NCI-H1436 (cell line): ENCODE results near the gene MTSS2.

Source experiments
- DNase-seq: peaks from one replicate; lab custom pipeline; 2025; lab: John Stamatoyannopoulos, UW

MTSS2 gene

DNA sequence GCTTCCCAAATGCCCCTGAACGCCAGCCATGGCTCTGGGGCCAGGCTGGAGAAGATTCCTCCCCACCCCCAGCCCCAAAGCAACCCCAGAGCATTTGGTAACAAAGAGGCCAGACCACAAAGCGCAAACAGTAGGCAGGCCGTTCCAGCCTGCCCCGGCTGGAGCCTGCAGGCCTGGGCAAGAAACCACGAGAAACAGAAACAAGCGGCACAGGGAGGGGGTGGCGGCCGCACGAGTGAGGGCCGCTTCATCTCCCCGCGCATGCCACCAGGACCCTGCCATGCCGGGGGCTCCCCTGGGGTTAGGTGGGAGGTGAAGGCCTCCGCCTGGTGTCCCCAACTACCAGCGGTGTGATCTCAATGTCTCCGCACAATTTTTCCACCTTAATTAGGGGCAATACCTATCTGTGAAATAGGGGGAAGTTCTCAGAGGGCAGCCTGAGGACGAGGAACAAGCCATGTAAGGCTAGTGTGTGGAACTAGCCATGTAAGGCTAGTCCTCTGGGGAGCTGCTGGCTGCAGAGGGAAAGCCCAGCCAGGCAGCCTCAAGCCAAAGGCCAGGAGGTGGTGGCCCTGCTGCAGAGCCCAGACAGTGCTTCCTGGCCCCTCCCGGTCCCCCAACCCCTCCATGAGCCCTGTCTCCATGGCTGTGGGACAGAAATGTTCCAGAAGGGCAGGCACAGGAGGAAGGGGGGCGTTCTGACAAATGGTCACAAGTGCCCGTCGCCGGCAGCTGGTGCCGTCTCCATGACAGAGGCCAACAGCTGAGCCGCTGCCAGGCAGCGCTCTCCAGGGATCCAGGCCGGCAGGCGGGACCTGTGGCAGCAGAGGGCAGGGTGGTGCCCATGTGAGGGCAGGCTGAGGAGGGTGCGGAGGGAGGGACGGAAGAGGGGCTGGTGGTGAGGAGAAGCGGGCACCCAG is 14.5 kb upstream of the MTSS2 start:
- DNase-seq: no peak

DNA sequence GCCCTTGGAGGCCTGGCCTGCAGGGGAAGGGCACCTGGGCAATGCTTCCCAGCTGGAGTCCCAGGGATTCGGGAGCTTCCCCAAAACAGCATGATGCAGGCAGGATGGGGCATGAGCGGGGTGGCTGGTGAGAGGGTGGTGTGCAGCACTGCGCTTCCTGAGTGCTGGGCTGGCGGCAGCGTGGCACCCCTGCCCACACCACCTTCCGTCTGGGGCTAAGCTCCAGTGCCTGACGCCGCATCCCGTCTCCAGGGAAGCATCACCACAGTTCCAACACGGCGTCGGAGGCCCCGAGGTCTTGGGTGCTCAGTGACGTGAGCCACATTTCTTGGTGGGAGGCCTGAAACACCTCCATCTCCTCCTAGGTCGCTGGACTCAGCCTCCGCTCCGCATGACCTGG is 13.8 kb upstream of the MTSS2 start:
- DNase-seq: no peak

DNA sequence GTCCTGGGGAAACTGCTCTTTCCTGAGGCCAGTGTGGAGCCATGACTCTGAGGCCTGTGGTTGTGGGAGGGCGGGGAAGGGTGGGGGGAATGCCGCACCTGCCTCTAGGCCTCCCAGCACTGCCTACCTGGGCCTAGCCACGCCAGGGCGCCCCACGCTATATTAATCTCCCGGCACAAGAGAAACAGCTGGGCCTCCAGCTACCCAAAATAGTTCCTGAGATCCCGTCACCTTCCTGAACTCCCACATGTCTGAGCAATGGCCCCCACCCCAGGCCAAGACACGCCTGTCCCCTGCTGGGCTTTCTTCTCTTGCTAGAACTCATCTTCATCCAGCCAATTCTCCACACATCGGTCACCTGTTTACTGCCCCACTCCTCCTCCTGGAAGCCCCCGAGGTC is 13.0 kb upstream of the MTSS2 start:
- no peak for DNase-seq

DNA sequence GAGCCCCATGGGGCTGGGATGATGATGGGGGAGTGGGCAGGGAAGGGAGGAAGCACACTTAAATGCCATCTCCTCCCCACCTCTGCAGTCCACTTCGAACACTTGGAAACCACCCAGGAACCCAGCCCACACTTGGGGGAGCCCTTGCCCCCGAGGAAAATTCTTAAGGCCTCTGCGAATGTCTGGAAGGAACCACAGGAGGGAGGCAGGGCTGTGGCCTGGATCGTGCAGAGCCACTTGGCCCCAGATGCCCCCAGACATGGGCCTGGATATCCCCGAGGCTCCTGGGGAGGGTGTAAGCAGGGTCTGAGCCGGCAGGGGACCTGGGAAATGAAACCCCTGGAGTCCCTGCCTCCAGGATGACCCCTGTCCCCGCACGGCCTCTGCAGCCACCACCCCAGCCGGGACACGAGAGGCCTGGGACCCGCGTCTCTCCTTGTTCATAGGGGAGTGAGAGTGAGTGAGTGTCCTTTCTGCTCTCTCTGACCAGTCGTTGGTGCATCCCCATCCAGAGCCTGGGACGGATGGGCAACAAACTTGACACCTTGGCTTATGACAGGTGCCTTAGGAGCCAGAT is 11.8 kb upstream of the MTSS2 start:
- no peak for DNase-seq

DNA sequence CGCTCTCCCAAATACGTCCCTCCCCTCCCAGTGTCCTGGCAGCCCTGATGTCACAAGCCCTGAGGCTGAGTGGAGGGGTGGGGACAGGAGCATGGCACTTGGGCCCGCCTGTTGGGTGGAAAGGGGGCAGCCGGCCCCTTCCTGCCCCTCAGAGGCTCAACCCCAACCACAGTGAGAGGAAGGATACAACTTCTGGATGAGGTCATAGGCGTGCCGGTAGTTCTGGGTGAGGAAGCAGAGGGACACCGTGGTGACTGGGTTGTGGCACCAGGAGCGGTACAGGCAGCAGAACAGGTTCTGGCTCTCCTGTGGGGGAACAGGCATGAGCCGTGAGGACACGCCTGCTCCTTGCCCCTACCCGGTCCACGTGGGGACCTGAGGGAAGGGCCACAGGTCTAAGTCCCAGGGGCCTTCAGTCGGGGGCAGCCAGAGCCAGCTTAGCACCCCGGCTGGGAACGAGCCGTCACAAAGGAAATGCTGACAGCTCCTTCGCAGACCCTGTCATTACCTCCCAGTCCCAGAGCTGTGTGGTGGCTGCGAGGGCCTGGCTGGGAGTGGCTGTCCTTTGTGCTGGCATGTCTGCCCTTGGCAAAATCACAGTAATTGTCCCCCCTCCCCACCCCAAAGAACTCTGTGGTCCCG is 11.2 kb upstream of the MTSS2 start:
- no peak for DNase-seq

DNA sequence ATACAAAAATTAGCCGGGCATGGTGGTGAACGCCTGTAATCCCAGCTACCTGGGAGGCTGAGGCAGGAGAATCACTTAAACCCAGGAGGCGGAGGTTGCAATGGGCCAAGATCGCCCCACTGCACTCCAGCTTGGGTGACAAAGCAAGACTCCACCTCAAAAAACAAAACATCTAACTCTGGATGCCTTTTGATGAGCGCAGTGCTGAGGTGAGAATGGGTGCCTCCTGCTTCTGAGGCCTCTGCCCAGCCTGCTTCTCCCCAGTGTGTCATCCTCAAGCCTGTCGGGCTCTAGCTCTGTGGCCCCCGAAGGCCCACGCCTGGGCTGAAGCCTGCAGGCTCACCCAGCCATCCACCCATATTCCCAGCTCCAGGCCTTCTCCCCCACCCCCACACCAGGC is 10.5 kb upstream of the MTSS2 start:
- no peak for DNase-seq

DNA sequence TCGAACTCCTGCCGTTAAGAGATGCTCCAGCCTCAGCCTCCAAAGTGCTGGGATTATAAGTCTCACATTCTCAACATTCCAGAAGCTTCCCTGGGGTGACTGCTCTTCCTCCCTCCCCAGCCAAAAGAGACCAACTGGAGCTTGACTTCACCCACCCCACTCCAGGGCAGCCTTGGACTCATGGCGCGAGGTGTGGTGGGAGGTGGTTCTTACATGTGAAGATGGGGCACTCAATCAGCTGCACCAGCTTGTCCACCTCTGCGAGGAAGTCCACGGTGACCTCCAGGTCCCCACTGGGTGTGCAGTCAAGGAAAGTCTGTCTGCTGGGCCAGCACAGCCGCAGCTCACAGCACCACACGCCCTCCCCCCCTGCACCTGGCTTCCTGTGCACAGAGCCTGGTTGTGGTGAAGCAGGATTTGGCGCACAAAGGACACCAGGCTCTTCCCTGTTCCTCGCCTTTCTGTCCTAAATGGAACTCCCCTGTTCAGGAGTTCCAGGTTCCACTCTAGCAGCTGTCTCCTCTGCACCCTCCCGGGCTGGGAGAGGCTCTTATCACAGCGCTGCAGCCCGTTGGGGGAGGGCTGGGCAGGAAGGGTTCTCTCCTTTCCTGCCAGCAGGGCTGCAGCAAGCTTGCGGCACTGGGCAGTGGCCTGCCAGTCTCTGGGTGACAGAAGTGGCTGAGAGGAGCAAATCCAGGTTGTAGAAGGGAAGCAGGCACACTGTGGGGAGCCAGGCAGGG is 9.6 kb upstream of the MTSS2 start:
- no peak for DNase-seq

DNA sequence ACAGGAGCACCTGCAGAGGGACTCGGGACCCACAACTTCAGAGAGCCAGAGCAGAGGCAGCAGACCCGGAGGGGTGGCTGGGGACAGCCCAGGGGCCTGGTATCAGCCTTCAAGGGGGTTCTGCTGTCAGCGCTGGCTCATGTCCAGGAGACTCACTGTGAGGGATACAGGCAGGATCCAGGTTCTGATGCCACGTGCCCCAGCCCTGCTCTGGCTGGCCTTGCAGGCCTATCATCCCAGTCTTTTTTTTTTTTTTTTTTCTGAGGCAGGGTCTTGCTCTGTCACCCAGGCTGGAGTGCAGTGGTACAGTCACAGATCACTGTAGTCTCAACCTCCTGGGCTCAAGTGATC is 9.0 kb upstream of the MTSS2 start:
- no peak for DNase-seq

DNA sequence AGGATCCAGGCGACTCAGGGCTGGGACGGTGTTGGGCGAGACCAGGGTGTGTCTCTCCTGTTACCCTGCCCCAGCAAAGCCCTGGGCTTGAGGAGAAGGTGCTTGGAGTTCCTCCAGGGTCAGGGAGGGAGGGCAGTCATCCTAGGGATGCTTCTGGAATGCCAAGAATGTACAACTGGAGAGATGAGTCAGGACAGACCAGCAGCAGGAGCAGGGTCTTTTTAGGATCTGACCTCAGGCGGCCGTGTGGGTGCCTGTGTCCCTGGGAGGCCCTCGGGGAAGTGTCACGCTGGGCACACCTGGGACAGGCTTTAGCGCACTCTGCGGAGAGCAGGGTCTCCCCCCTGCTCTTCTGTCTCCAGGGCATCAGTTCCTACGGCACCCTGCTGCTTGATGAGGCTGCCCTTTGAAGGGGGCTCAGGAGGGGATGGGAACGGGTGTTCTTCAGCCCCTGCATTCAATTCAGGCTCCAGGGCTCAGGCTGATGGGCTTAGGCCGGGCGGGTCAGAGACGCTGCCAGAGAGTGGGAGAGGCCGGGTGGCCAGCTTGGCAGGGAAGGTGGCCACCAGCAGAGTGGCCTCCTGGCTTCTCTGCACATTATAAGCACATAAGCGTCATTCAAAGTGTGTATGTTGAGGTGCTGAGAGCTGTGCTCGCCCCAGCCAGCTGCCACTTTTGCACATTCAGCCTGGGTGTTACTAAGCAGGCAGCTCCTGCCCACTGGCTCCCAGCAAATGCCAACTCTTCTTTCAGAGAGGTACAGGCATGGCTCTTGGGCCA is 8.4 kb upstream of the MTSS2 start:
- DNase-seq: no peak

DNA sequence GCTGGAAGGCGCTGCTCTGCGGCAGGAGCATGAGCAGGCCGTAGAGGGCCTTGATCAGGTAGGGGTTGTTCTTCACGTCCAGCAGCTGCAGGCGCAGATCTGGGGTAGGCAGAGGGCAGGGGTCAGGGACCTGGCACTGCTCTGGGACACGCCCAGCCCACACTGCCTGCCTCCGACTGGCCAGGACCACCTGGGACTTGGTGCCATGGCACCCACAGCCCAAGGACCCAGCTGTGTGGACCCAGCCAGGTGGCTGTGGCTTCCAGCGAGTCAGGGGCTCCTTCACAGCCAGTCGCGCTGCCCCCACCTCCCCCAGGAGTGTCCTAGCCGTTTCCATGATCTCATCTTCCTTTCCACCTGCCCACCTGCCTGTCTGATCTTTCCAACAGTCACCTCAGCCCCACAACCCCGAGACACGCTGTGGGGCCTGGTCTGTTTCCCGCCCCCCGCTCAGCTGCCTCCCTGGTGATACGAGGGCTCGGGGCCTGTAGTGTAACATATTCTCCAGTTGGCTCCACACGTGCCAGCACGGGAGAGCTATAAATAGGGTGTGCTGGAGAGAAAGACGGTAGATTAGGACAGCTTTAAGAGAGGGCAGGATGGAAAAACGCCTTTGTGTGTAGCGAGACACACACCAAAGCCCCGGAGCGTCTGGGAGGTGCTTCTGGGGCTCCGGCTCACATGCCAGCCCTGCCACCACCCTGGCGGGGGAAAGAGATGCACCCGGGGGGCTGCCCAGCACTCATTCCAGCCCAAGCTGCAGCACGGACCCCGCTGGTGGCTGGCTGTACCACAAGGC is 7.2 kb upstream of the MTSS2 start:
- DNase-seq: no peak

DNA sequence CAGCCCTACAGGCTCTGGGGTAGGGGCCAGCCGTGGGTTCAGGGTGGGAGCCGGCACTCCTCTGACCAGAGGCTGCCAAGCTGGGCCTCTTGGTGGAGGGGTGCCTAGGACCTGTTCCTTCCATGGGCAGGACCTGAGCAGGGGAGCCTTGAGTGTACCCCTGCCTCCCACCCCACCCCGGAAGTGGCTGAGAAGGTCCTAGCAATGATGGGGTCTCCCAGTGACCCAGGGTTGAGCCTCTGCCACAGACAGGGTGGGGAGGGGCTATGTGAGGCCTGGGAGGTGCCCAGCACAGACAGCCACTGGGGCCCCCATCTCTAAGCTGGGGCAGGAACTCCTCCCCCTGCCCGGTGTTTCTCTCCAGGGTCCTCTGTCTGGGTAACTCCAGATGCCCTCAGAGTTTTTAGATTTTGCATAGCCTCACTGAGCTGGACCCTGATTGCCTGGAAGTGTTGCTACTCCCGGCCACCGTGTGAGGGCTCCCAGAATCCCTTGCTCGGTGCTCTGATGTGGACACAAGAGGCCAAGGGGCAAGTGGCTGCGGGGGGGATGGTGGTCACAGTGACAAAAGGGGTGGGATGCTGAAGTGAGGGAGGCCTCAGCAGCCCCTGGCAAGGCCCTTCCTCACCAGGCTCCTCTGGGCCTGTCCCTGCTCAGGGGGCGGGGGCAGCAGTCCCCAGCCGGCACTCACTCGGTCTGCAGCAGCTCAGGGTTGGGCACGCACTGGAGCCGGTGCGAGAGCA is 6.4 kb upstream of the MTSS2 start:
- no peak for DNase-seq

DNA sequence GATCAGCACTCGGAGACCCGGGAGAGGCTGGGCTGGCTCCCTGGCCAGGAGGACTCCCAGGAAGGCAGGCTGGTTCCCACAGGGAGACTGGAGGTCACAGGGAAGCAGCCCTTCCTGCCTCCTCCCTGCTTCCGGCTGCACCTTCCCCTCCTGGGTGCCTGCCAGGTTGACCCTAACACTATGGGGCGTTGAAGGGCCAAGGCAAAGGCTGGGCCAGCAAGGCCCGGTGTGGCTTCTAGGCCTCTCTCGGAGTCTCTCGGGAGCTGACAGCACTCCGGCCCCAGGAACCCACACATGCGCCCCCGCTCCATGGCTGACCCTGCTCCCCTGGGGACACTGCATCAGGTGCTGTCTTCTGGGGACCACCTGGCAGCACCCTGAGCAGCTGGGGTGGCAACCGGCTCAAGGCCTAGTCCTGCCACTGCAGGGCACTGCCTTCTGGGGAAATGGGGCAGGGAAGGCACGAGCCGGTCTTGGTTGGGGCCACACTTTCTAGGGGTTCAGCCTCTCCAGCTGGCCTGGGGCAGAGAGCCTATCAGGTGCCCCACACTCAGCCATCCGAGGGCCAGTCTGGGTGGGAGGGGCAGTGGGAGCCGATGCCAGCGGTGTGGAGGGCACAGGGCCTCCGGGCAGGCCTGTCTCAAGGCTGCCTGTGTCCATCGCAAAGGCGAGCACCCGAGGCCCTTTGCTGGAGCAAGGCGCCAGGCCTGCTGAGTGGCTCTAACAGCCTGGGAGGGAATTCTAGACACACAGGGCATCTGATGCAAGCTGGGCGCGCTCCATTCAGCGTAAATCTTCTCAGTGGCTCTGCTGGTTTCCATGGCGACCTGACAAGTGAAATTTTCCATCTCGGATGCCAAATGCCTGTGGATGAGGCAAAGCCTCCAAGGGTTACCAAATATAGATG is 5.6 kb upstream of the MTSS2 start:
- DNase-seq: no peak

DNA sequence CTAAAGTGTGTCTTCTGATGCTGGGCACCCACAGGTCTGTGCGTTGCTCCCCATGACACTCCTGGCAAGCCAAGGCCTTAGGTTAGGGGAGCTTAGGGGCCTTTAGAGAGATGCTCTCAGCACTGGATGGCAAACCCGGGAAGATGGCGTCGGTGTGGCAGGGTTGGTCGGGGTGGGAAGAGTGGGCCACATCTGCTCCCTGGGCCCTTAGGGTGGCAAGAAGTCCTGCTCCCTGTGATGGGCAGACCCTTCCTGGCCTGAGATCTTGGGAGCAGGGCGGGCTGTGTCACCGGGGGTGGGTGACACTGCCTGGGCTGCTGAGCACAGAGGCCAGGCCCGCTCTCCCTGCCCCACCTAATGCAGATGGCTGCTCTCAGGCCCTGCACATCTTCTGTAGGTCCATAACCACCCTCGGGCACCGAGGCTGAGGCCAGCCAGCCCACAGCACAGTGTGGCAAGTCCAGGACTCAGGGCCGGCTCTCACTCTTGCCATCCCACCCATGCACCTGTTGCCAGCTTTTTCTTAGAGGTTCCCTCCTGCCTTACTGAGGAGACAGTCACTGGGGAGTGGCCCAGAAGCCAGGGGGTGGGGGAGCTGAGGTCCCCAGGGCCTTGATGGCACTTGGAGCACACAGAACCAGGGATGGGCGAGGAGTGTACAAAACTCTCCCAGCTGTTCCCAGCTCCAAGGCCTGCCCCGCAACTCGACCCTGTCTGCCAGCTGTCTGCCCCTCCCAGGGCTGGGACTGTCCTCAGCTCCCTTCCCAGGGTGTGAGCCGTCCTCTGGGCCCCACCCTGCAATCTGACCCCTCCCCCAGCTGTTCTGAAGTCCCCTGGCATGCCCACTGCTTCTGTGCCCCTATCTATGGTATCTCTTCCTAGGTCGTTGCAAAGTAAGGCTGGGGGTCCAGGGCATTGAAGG is 4.4 kb upstream of the MTSS2 start:
- DNase-seq: no peak

DNA sequence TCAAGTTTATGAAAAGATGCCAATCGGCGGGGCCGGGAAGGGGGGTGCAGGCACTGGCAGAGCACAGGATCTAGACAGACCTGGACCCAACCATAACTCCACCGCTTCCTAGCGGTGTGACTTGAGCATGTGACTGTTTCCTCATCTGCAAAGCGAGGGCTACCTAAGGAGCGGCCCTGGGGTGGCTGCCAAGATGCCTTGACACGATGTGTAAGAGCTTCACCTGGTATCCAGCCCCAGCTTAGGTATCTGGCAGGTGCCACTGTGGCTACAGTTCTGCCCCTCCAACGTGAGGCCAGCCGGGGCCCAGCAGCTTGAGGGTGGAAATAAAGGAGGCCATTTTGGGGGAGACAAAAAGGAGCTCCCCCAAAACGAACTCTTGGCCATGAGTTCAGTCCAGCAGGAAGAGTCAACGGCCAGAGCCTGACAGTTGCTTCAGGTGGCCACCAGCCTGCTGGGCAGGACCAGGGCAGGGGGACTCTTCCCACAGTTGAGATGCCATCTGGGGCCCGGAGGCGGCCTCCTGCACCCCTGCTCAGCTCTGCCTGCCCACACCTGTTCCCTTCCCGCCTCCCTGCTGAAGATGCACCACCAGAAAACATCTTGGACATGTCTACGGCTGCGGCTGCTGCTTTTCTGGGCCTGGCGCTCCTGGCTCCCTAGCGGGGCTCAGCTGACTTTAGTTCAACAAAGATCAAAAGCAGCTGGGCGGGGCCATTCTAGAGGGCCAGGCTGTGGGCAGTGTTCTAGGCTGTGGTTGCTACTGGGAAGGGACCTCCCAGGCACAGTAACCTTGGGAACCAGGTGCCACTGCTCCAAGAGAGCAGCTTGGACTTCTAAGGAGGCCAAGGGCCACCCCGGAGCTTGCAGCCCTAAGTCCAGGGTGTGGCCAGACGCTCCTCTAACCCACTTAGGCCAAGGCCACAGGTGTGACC is 3.4 kb upstream of the MTSS2 start:
- DNase-seq: no peak

DNA sequence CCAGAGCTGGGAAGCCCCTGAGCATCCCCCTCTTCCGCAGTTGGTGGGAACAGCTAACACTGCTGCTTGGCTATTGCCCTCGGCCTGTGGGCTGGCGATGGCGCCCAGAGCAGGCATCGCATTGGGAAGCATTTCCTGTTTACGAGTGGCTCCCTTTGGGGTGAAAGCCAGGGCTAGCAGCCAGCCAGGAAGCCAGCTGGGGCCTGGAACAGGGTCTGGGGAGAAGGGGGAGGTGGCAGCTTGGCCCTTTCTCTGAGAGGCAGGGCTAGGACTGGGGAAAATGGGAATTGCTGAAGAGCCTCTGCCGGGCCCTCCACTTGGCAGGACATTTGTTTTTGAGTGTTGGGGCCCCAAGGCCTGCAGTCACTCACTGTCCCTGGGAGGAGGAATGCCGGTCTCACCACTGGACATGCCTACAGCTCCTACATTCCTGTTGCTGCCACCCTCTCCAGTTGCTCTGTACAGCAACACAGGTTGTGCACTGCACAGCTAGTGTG is 2.4 kb upstream of the MTSS2 start:
- no peak for DNase-seq

DNA sequence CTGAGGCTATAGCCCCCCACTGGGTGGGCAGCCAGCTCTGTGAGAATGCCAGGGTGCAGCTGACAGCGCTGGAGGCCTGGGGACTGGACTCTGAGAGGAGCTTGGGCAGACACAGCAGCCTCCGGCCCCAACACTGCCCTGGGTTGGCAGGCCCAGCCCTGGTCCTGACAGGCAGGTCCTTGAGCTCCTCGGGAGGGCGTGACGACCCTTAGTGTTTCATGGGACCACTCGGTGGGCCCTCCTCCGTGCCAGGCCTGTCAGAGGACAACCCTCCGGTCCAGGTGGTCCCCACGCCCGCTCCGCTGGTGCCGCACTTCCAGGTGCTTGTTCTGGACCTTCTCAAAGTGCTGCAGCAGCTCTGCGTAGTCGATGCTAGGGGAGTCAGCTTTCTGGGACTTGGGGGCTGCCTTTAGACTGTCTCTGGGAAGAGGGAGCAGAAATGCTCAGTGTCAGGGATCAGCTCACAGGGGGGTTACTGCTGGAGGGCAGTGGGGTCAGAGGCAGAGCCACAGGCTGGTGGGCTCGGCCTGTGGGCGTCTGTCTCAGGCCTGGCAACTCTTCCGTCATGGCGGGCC is 1.9 kb upstream of the MTSS2 start:
- DNase-seq: no peak
